Osteoblast (primary cell): ENCODE measurements around the gene TRPM7. TPM values are rescaled to one million over a fixed set of nuclear protein-coding genes. Genes with fewer than 3 reads are reported as not detected.

Source experiments
- DNase-seq: peaks from one replicate; pipeline ENCODE4 v3.0.0; 2011; ENCODE audit warnings: low spot score, mixed read lengths; ENCODE audit not compliant: insufficient read length; ENCODE audit errors: missing footprints
- H2AFZ ChIP-seq: 2 replicates; pipeline ENCODE4 v1.6.0; 2011; ENCODE audit warnings: mild to moderate bottlenecking, low read length
- H3K27ac ChIP-seq: 2 replicates; pipeline ENCODE4 v1.5.1; 2011; ENCODE audit warnings: mild to moderate bottlenecking, low read depth, low read length, moderate library complexity
- H3K27me3 ChIP-seq: 2 replicates; pipeline ENCODE4 v1.6.0; 2012; ENCODE audit warnings: mild to moderate bottlenecking, control low read depth, inconsistent platforms, low read length, moderate library complexity; ENCODE audit not compliant: insufficient read depth
- H3K36me3 ChIP-seq: 2 replicates; pipeline ENCODE4 v1.5.1; 2011; ENCODE audit warnings: mild to moderate bottlenecking, low read length, control low read depth, moderate library complexity; ENCODE audit not compliant: insufficient read depth
- H3K4me1 ChIP-seq: 2 replicates; pipeline ENCODE4 v1.5.1; 2011; ENCODE audit warnings: mild to moderate bottlenecking, low read length, control low read depth, moderate library complexity; ENCODE audit not compliant: insufficient read depth
- H3K4me2 ChIP-seq: 2 replicates; pipeline ENCODE4 v1.6.0; 2011; ENCODE audit warnings: mild to moderate bottlenecking, low read length; ENCODE audit not compliant: insufficient read depth
- H3K4me3 ChIP-seq: fragments of 200-600 bp; sonication (generic); 3 replicates; pipeline ENCODE4 v1.5.1; 2012; ENCODE audit warnings: mild to moderate bottlenecking, low read length, inconsistent platforms; ENCODE audit not compliant: insufficient read depth
- H3K79me2 ChIP-seq: 2 replicates; pipeline ENCODE4 v1.6.0; 2012; ENCODE audit warnings: mild to moderate bottlenecking, low read length, control low read depth, inconsistent platforms; ENCODE audit not compliant: insufficient read depth
- H3K9me3 ChIP-seq: 2 replicates; pipeline ENCODE4 v1.5.1; 2011; ENCODE audit warnings: low read depth, low read length, control low read depth
- H4K20me1 ChIP-seq: 2 replicates; pipeline ENCODE4 v1.6.0; 2012; ENCODE audit warnings: mild to moderate bottlenecking, low read length, control low read depth; ENCODE audit not compliant: insufficient read depth
- CTCF ChIP-seq: IDR thresholded peaks from 2 replicates; pipeline ENCODE4 v1.5.1; 2011; ENCODE audit warnings: mild to moderate bottlenecking, low read depth, low read length, moderate library complexity; ENCODE audit errors: extremely low read depth
- total RNA-seq: library from RNA; depleted of rRNA; stranded (reverse); fragments of >200 nt; gene quantifications from 2 replicates; pipeline ENCODE4 v1.2.3, GENCODE V29; 2012

TRPM7 gene
- total RNA-seq, 1 donor, result 116 TPM

- Histone ChIP-seq H4K20me1 (no peaks in the 10 kb centered on the region), H3K27ac (no peak overlapping the region), H3K27me3 (no peaks in the 10 kb centered on the region), H3K79me2 (no peaks in the 10 kb centered on the region), H3K9me3 (no peaks in the 10 kb centered on the region), H3K4me2 (no peak overlapping the region), H2AFZ (no peak overlapping the region), H3K4me3 (no peak overlapping the region), H3K4me1 (no peaks in the 10 kb centered on the region), H3K36me3 (peaks cover 13% of the 10 kb centered on the region)
- peak; percentile 41 for DNase-seq
- TF ChIP-seq CTCF, result no peak
These were observed 25.4 kb upstream of the TRPM7 start for GRCh38 chr15:50712018-50712417.

GRCh38 chr15:50710585-50710984, 24.0 kb upstream of the TRPM7 start:
- Histone ChIP-seq H3K4me1 (no peaks in the 10 kb centered on the region), H4K20me1 (no peaks in the 10 kb centered on the region), H3K4me3 (no peak overlapping the region), H3K27me3 (no peaks in the 10 kb centered on the region), H3K9me3 (no peaks in the 10 kb centered on the region), H2AFZ (no peak overlapping the region), H3K36me3 (peaks cover 13% of the 10 kb centered on the region), H3K4me2 (no peak overlapping the region), H3K27ac (no peak overlapping the region), H3K79me2 (no peaks in the 10 kb centered on the region)
- DNase-seq, result no peak
- no peak for TF ChIP-seq CTCF

GRCh38 chr15:50707878-50708427, 21.4 kb upstream of the TRPM7 start:
- Histone ChIP-seq H3K4me3 (no peak overlapping the region), H3K79me2 (no peaks in the 10 kb centered on the region), H3K27me3 (no peaks in the 10 kb centered on the region), H3K9me3 (no peaks in the 10 kb centered on the region), H4K20me1 (no peaks in the 10 kb centered on the region), H3K36me3 (peaks cover 11% of the 10 kb centered on the region), H3K4me1 (no peaks in the 10 kb centered on the region), H3K4me2 (no peak overlapping the region), H3K27ac (no peak overlapping the region), H2AFZ (no peak overlapping the region)
- no peak for TF ChIP-seq CTCF
- no peak for DNase-seq

- no peaks in the 10 kb centered on the region for H3K9me3 ChIP-seq
- H4K20me1 ChIP-seq, result no peaks in the 10 kb centered on the region
- H3K36me3 ChIP-seq, result peaks cover 4% of the 10 kb centered on the region
- no peak for TF ChIP-seq CTCF
- H2AFZ ChIP-seq, result no peak overlapping the region
- H3K4me3 ChIP-seq, result no peak overlapping the region
- no peak for DNase-seq
- H3K4me1 ChIP-seq, result no peaks in the 10 kb centered on the region
- no peak overlapping the region for H3K27ac ChIP-seq
- no peaks in the 10 kb centered on the region for H3K79me2 ChIP-seq
- H3K27me3 ChIP-seq, result no peaks in the 10 kb centered on the region
- H3K4me2 ChIP-seq, result no peak overlapping the region
These were observed 16.3 kb upstream of the TRPM7 start for GRCh38 chr15:50702762-50703334.
